Measurements from ENCODE around the gene HDAC8. TPM values are rescaled to one million over a fixed set of nuclear protein-coding genes. Genes with fewer than 3 reads are reported as not detected.

The HDAC8 gene
- total RNA-seq, 1 experiment from 2014 or later, result 33.5 TPM

Other genes with a start within 250 kb of the HDAC8 start
- 28.6 TPM for gene PHKA1, start 141.5 kb upstream of the HDAC8 start, total RNA-seq (2021; ENCODE audit: unreplicated experiment)
- not detected for gene DMRTC1B, start 204.0 kb upstream of the HDAC8 start, total RNA-seq (2021; ENCODE audit: unreplicated experiment)
- not detected for gene FAM236B, start 209.8 kb upstream of the HDAC8 start, total RNA-seq (2021; ENCODE audit: unreplicated experiment)
- not detected for gene FAM236D, start 235.4 kb upstream of the HDAC8 start, total RNA-seq (2021; ENCODE audit: unreplicated experiment)